Keratinocyte (primary cell): ENCODE results near the gene CYB5A. TPM values are rescaled to one million over a fixed set of nuclear protein-coding genes. Genes with fewer than 3 reads are reported as not detected.
A peak's percentile ranks its signal among the peaks of the same experiment; 100 is the strongest.

ENCODE experiments used
- DNase-seq: peaks from one replicate; pipeline ENCODE4 v3.0.0-alpha.2; 2011; ENCODE audit warnings: low read depth, missing footprints, low spot score
- FAIRE-seq: peaks from 2 replicates; lab custom pipeline; 2011; peaks lifted over from hg19 to GRCh38; lab: Jason Lieb, UNC
- H2AFZ ChIP-seq: 2 replicates; pipeline ENCODE4 v1.6.0; 2012; ENCODE audit warnings: low read length, control low read depth, inconsistent platforms; ENCODE audit not compliant: control insufficient read depth
- H3K27ac ChIP-seq: 2 replicates; pipeline ENCODE4 v1.5.1; 2011; ENCODE audit warnings: low read length; ENCODE audit not compliant: control insufficient read depth, insufficient read depth
- H3K27me3 ChIP-seq: 3 replicates; pipeline ENCODE4 v1.6.0; 2011; ENCODE audit warnings: low read length; ENCODE audit not compliant: control insufficient read depth, insufficient read depth; ENCODE audit errors: extremely low read depth
- H3K36me3 ChIP-seq, 2 experiments: 2 replicates in 1 of 2; 3 replicates in 1 of 2; pipeline ENCODE4 v1.5.1; 2011; ENCODE audit warnings: low read length in 2 of 2, mild to moderate bottlenecking in 1 of 2; ENCODE audit not compliant: control insufficient read depth in 2 of 2, insufficient read depth in 2 of 2; ENCODE audit errors: extremely low read depth in 1 of 2
- H3K4me1 ChIP-seq: 3 replicates; pipeline ENCODE4 v1.5.1; 2011; ENCODE audit warnings: low read length; ENCODE audit not compliant: control insufficient read depth, insufficient read depth; ENCODE audit errors: extremely low read depth
- H3K4me2 ChIP-seq: 3 replicates; pipeline ENCODE4 v1.6.0; 2011; ENCODE audit warnings: low read depth, low read length; ENCODE audit not compliant: control insufficient read depth, insufficient read depth; ENCODE audit errors: extremely low read depth
- H3K4me3 ChIP-seq, 3 experiments: fragments of 200-600 bp in 1 of 3; sonication (generic) in 1 of 3; 2 replicates in 2 of 3; 3 replicates in 1 of 3; pipeline ENCODE4 v1.5.1; 2011 to 2016; ENCODE audit warnings: low read length in 3 of 3, mild to moderate bottlenecking in 3 of 3, control low read depth in 2 of 3, inconsistent platforms in 1 of 3, low read depth in 1 of 3, mixed read lengths in 1 of 3, mixed run types in 1 of 3, moderate library complexity in 1 of 3; ENCODE audit not compliant: control insufficient read depth in 2 of 3, insufficient read depth in 2 of 3; ENCODE audit errors: extremely low read depth in 1 of 3
- H3K79me2 ChIP-seq: 2 replicates; pipeline ENCODE4 v1.6.0; 2012; ENCODE audit warnings: low read length; ENCODE audit not compliant: control insufficient read depth, insufficient read depth
- H3K9ac ChIP-seq: 3 replicates; pipeline ENCODE4 v1.6.0; 2011; ENCODE audit warnings: low read length; ENCODE audit not compliant: control insufficient read depth, insufficient read depth; ENCODE audit errors: extremely low read depth
- H3K9me1 ChIP-seq: 3 replicates; pipeline ENCODE4 v1.6.0; 2011; ENCODE audit warnings: low read length; ENCODE audit not compliant: control insufficient read depth, insufficient read depth; ENCODE audit errors: extremely low read depth
- H3K9me3 ChIP-seq: 2 replicates; pipeline ENCODE4 v1.5.1; 2012; ENCODE audit warnings: low read depth, low read length; ENCODE audit not compliant: control insufficient read depth
- H4K20me1 ChIP-seq: 3 replicates; pipeline ENCODE4 v1.6.0; 2011; ENCODE audit warnings: low read length; ENCODE audit not compliant: control insufficient read depth, insufficient read depth; ENCODE audit errors: extremely low read depth
- CTCF ChIP-seq, 3 experiments: IDR thresholded peaks in 1 of 3; conservative IDR thresholded peaks in 1 of 3; optimal IDR thresholded peaks in 1 of 3; 2 replicates in 2 of 3; 3 replicates in 1 of 3; pipeline versions ENCODE3 to v1.5.1; 2011; ENCODE audit warnings: low read length in 3 of 3, mild to moderate bottlenecking in 3 of 3, moderate library complexity in 2 of 3, control low read depth in 1 of 3, inconsistent platforms in 1 of 3; ENCODE audit not compliant: insufficient read depth in 2 of 3; ENCODE audit errors: extremely low read depth in 1 of 3
- EZH2 ChIP-seq: IDR thresholded peaks from one replicate; pipeline ENCODE4 v1.6.1; 2012; ENCODE audit warnings: inconsistent platforms, mild to moderate bottlenecking, low read length, moderate library complexity
- dilution Hi-C: fragments of 300-500 bp; cut with MboI; formaldehyde crosslinking; loops from one replicate; pipeline ENCODE4 v1.7.0; 2020; ENCODE audit warnings: low sequenced_read_pairs; ENCODE audit not compliant: extremely low pct_ligation_motif_present
- polyA plus RNA-seq, 5 experiments: library from polyadenylated mRNA; depleted of rRNA in 3 of 5; stranded (reverse) in 3 of 5; stranded (forward) in 1 of 5; unstranded in 1 of 5; fragments of >200 nt; gene quantifications; 1 replicate in 1 of 5; 2 replicates in 3 of 5; 3 replicates in 1 of 5; pipeline versions ENCODE4 v1.2.1 to v1.2.3, GENCODE V29; 2011 to 2012; ENCODE audit warnings: missing spikeins in 2 of 5, low read depth in 1 of 5, low replicate concordance in 1 of 5

CYB5A gene
- polyA plus RNA-seq, 1 donor (not counting 4 experiments of a cell fraction or from before 2014, with no cell fraction given) = 49.4 TPM

- peaks cover 6% of the 10 kb centered on the region for H3K4me1 ChIP-seq
- no peak overlapping the region for H3K9ac ChIP-seq
- no peak overlapping the region for H3K4me2 ChIP-seq
- no peaks in the 10 kb centered on the region for H4K20me1 ChIP-seq
- H3K27me3 ChIP-seq = no peaks in the 10 kb centered on the region
- no peak overlapping the region for H2AFZ ChIP-seq
- H3K9me1 ChIP-seq = no peaks in the 10 kb centered on the region
- no peak for DNase-seq
- TF ChIP-seq CTCF (optimal IDR thresholded peaks at IDR 0.05 in 1 of 3, IDR thresholded peaks at IDR 0.05 in 1 of 3, conservative IDR thresholded peaks at IDR 0.05 in 1 of 3; ENCODE audit: extremely low read depth in 1 of 3, insufficient read depth in 2 of 3, low read length in 3 of 3) = no peak
- no peak for TF ChIP-seq EZH2
- H3K9me3 ChIP-seq = no peaks in the 10 kb centered on the region
- no peaks in the 10 kb centered on the region for H3K79me2 ChIP-seq
- no peak for FAIRE-seq
- no peak overlapping the region for H3K4me3 ChIP-seq
- dilution Hi-C loops = no loop called here
- H3K36me3 ChIP-seq = no peaks in the 10 kb centered on the region
- H3K27ac ChIP-seq = no peak overlapping the region
Observed at GRCh38 chr18:74314759-74315463, 23.1 kb upstream of the CYB5A start.

GRCh38 chr18:74311000-74311399 lies 19.2 kb upstream of the CYB5A start:
- Histone ChIP-seq H4K20me1 (no peaks in the 10 kb centered on the region), H3K9ac (no peak overlapping the region), H3K27me3 (no peaks in the 10 kb centered on the region), H3K27ac (no peak overlapping the region), H3K4me2 (no peak overlapping the region), H3K9me3 (no peaks in the 10 kb centered on the region), H3K36me3 (no peaks in the 10 kb centered on the region), H3K4me3 (no peak overlapping the region), H3K4me1 (peaks cover 6% of the 10 kb centered on the region), H3K79me2 (no peaks in the 10 kb centered on the region), H2AFZ (peak overlapping the region; percentile 79), H3K9me1 (no peaks in the 10 kb centered on the region)
- FAIRE-seq = no peak
- dilution Hi-C loops = no loop called here
- no peak for DNase-seq
- TF ChIP-seq CTCF (optimal IDR thresholded peaks at IDR 0.05 in 1 of 3, IDR thresholded peaks at IDR 0.05 in 1 of 3, conservative IDR thresholded peaks at IDR 0.05 in 1 of 3; ENCODE audit: extremely low read depth in 1 of 3, insufficient read depth in 2 of 3, low read length in 3 of 3) (no peak), EZH2 (no peak)
